ENCODE data around the gene TAS2R40.

TAS2R40 gene

GRCh38 chr7:143225047-143225446 lies 3.2 kb downstream of the TAS2R40 start:
- ATAC-seq = no peak

- ATAC-seq = no peak
These were observed 6.0 kb downstream of the TAS2R40 start for GRCh38 chr7:143227806-143228205.

DNA sequence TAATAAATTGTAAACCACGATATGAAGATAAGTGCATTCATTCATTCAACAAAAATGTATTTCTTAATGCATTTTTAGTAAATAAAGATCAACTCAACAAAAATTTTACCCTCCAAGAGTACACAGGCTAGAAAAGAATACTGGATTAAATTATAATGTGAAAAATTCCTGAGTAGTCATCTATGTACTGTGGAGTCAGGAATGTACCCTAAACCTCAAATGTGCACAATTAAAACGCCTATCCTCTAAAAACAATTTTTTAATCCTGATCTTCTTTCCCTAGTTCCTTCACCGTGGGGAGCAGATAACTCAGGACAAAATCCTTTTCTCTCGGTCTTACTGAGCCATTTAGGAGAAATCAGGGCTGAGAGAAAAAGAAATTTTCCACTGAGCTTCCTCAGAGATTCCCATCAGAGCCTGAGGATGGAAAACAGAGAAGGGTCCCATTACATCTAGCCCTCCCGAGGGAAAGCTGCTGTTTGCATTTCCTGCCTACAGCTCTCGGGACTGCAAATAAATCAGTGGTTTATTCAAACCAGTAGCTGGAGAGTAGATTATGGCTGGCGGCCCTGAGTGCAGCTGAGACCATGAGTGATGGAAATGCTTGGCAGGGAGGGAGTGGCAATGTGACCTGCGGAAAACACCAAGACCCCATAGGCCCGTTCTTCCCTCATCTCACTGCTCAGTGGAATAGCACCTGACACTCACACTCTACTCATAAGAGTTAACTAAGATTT lies 7.4 kb downstream of the TAS2R40 start:
- no peak for ATAC-seq

- no peak for ATAC-seq
These were observed 9.0 kb downstream of the TAS2R40 start for GRCh38 chr7:143230602-143231457.

DNA sequence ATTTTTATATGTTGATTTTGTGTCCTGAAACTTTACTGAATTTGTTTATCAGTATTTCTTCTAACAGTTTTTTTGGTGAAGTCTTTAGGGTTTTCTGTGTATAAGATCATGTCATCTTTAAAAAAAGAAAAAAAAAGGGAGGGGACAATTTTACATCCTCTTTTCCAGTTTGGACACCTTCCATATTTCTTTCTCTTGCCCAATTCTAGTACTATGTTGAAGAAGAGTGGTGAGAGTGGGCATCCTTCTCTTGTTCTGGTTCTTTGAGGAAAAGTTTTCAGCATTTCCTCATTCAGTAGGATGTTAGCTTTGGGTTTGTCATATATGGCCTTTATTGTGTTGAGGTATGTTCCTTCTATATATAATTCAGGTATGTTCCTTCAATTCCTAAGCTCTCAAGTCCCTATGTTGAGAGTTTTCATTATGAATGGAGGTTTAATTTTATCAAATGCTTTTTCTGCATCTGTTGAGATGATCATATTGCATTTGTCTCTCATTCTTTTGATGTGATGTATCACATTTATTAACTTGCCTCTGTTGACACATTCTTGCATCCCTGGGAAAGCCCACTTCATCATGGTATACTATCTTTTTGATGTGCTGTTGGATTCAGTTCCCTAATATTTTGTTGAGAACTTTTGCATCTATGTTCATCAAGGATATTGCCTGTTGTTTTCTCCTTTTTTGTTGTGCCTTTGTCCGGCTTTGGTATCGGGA lies 12.1 kb downstream of the TAS2R40 start:
- no peak for ATAC-seq

GRCh38 chr7:143234533-143234875 lies 12.7 kb downstream of the TAS2R40 start:
- ATAC-seq = no peak

DNA sequence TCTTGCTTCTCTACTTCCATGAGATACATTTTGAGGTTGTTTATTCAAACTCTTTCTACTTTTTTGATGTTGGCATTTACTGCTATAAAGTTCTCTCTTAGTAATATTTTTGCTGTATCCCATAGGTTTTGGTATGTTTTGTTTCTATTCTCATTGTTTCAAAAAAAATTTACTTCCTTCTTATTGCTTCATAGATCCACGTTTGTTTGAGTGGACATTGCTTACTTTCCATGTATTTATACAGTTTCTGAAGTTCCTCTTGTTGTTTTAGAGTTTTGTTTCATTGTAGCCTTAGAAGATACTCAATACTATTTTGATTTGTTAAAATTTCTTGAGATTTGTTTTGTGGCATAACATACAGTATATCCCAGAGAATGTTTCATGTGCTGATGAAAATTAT lies 13.7 kb downstream of the TAS2R40 start:
- ATAC-seq = no peak

DNA sequence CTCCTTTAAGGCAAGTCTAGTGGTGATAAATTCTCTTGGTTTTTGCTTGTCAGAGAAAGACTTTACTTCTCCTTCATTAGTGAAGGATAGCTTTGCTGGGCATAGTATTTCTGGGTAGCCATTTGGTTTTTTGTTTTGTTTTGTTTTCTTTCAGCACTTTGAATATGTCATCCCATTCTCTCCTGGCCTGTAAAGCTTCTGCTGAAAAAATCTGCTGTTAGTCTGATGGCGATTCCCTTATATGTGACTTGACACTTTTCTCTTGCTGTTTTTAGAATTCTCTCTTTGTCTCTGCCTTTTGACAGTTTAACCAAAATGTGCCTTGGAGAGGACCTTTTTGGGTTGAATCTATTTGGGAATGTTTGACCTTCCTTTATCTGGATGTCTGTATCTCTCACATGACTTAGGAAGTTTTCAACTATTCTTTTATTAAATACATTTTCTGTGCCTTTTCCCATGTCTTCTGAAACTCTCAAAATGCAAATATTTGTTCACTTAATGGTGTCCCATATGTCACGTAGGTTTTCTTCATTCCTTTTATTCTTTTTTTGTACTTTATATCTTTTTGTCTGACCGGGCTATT lies 14.7 kb downstream of the TAS2R40 start:
- ATAC-seq = no peak

DNA sequence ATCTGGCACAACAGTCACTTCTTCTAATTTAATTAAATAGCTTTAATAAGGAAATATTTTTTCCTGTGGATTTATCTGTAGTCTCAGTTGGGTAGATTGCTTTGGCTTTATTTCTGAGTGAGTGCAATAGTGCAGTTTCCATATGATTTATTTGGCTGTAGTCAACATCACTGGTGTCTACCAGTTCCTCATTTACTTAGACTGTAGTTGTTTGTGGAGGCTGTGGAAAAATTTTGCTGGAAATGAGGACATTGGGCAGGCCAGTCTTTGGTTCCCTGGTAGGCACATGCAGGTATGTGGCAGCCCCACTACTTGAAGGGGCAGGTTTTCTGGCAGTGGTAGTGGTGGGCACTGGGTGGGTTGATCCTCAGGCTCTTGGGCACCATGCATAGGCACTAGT lies 15.5 kb downstream of the TAS2R40 start:
- no peak for ATAC-seq

DNA sequence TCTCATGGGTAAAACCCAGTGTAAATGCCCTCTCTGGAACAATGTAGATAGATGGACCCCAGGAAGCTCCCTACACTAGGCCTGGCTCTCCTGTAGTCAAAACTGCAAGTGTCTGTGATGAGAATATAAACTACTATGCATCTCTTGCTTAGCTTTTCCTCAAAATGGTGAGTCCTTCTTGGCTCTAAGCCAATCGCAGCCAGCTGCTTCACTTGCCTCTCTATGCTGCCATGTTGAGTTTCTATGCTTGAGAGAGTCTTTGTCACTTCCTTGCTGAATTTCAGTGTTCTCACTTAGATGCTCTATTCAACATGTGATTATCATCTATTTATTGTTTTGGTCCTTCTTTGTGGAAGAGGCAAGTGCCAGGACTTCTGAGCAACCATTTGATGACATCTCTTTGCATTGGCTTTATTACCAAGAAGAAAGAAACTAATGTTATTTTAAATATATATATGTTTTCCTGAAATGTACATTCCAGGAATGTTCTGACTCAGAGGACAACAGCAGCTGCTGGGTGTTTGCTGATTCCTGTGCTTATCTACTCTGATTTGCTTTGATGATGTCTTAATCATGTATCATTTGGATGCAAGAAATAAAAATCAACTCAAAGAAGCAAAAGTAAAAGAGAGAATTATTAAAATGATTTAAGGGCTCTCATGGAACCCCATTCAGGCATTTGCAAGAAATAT lies 16.6 kb downstream of the TAS2R40 start:
- ATAC-seq = no peak

- ATAC-seq = no peak
These were observed 18.0 kb downstream of the TAS2R40 start for GRCh38 chr7:143239813-143240212.

DNA sequence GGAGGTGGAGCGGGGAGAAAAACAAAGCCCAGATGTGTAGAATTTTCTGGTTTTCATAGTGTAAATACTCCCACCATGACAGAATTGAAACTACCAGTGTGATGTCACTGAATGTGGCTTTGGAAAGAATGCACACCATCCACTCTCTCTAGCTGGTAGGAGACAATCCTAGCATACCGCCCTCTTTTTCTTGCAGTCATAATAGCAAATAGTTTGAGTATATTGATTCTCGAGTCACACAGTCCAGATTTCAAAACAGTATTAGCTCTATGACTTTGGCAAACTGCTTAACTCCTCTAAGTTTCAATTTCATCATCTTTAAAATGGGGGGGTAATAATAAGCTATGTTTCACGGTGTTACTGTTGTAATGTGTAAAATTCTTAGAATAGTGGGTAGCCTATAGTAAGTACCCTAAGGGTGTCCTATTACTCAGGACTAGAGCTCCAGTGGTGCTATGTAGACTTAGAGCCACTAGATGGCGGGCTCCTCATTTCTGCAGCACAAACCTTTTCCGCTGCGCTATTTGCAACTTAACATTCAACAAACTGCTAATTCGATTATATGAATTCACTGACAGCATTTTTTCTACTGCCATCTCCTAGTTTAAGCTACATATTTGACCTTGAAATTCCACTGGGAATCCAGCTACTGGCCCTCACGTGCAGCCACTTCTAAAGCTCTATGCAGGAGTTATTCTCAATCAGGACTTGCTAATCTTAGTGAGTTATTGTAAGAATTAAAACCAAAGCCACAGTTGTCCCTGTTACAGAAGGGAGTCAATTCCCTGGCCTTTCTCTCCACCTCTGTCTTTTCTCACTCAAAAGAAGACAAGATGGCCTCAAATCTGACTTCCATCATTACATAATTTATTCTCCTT lies 18.7 kb downstream of the TAS2R40 start:
- ATAC-seq = peak; percentile 79 to 88

- ATAC-seq = no peak
These were observed 20.5 kb downstream of the TAS2R40 start for GRCh38 chr7:143242306-143242705.

DNA sequence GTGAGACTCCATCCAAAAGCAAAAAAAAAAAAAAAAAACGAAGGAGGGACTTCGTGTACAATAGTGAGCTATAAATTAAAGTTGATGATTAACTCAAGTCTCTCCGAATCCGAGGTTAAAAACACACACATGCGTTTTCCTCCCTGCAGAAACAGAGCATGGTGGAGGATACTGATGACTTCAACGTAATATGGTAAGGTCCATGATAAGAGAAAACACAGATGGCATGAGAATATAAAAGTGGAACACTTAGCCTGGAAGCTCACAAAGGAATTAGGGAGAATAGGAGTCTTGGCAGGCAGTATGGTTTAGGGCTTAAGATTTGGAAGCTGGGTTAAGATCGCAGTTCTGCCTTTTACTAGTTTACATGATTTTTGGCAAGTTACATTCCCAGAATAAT lies 21.3 kb downstream of the TAS2R40 start:
- ATAC-seq = no peak

DNA sequence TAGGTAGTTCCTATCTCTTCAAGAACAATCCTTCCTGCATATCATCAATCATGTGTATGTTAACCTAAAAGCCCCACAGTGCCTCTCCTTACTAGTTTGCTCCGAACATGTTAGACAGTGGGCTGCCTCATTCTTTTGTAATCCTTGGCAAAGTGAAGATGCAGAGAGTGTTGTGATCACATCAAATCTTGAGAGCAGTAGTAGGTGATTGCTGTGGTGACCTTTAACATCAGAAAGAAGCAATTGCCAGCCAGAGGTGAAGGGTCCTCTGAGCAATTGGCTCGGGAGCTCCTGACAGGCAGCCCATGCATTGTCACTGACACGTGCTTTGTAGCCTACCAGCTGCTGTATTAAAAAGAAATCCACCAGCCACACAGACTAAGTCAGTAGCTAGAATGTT lies 21.8 kb downstream of the TAS2R40 start:
- ATAC-seq = no peak

GRCh38 chr7:143244321-143244720 lies 22.5 kb downstream of the TAS2R40 start:
- no peak for ATAC-seq

DNA sequence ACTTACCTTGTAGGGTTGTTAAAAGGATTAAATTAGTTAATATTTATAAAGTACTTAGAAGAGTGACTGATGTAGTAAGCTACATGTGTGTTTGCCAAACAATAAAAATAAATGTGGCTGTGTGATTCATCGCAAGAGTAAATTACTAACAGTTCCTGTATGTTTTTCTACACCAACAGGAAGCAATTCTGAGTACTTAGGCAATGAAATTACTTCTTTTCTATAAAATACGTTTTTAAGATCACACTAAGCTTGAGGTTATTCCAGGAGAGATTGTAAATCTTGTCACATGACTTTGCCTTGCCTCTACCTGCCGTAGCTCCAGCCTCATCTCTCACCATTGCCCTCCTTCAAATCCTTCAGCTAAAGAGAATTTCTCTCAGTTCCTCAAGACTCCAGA lies 23.3 kb downstream of the TAS2R40 start:
- peak; percentile 57 to 70 for ATAC-seq

- no peak for ATAC-seq
These were observed 25.5 kb downstream of the TAS2R40 start for GRCh38 chr7:143247372-143247771.

GRCh38 chr7:143248761-143249354 lies 27.0 kb downstream of the TAS2R40 start:
- no peak for ATAC-seq

DNA sequence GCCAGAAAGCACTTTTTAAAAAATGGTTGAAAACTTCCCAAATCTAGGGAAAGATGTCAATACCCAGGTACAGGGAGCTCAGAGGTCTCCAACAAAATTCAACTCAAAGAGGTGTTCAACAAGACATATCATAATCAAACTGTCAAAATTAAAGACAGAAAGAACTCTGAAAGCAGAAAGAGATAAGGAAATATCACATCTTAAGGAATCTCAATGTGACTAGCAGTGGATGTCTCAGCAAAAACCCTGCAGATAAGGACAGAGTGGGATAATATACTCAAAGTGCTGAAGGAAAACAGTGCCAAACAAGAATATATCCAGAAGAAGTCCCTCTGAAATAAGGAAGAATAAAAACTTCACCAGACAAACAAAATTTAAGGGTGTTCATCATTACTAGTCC lies 28.4 kb downstream of the TAS2R40 start:
- ATAC-seq = no peak

DNA sequence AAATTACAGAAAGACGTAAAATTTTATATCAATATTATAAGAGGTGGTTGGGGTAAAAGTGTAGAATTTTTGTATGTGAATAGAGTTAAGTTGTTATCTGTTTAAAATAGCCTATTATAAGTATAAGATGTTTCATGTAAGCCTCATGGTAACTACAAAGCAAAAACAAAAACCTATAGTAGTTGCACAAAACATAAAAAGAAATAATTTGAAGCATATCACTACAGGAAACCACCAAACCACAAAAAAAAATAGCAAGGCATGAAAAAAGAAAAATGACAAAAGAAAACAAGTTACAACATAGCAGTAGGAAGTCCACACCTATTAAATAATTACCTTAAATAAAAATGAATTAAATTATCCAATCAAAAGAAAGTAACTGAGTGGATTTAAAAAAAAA lies 29.0 kb downstream of the TAS2R40 start:
- ATAC-seq = no peak
